ENCODE results near the gene EHD4.

EHD4 gene

DNA sequence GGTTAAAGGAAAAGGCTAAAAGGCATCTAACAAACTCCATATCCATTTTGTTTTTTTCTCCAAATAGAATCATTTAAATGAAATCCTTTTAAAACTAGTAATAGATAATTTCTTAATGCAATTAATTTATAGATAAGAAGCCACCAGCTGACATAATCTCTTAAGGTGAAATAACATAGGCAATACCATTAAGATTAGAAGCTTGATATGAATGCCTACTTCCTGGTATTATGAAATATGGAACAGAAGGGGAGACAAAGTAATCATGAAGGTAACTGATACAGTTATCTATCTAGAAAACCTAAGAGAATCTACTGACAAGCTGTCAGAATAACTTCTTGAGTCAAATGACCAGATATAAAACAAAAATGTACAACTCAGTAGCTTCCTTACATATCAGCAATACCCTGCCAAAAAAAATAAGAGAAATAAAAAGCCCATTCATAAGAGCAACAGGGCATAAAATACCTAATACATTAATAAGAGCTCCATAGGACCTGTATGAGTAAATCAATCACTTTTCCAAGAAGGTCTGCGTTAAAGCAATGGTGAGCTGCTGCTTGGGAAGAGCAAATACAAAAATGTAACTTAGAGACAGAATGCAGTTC lies 10.7 kb downstream of the EHD4 start:
- no peaks in the 10 kb centered on the region for H3K9me3 ChIP-seq (replicated peaks; ENCODE audit: low read length)
- no peak overlapping the region for H3K4me3 ChIP-seq (ENCODE audit: low read length)
- peak overlapping the region; percentile 58 for H3K4me2 ChIP-seq (ENCODE audit: low read length)
- H3K4me1 ChIP-seq (ENCODE audit: control insufficient read depth, insufficient read depth, low read length), result peaks cover 21% of the 10 kb centered on the region
- peaks cover 6% of the 10 kb centered on the region for H3K36me3 ChIP-seq (ENCODE audit: insufficient read depth, low read length)
- H3K9ac ChIP-seq (ENCODE audit: low read depth, low read length), result no peak overlapping the region
- H3K27me3 ChIP-seq (ENCODE audit: control insufficient read depth, insufficient read depth, low read length), result no peaks in the 10 kb centered on the region

DNA sequence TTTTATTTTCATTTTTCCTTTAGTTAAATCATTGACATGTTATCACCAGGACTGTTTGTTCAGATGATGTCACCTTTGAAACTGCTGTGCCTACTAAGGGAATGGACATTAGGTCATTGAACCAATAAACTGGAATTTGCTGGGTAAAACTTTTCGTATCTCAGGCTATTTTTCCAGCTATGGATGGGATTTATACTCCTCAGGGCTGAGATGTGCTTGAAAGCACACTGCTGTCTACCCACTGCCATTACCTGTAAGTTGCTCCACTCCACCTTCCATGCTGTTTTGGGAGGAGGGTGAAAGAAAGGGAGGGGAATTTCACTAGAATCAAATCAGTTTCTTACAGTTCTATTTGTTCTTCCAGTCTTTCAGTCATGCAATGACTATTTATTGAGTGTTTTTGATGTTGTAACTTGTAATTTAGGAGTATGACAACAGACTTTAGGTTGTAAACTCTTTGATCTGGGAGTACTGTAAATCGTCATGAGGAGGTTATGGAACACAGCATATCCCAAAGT lies 11.3 kb downstream of the EHD4 start:
- peak overlapping the region; percentile 20 for H3K4me3 ChIP-seq (ENCODE audit: low read length)
- no peaks in the 10 kb centered on the region for H3K27me3 ChIP-seq (ENCODE audit: control insufficient read depth, insufficient read depth, low read length)
- peak overlapping the region; percentile 58 for H3K4me2 ChIP-seq (ENCODE audit: low read length)
- peaks cover 6% of the 10 kb centered on the region for H3K36me3 ChIP-seq (ENCODE audit: insufficient read depth, low read length)
- peaks cover 19% of the 10 kb centered on the region for H3K4me1 ChIP-seq (ENCODE audit: control insufficient read depth, insufficient read depth, low read length)
- H3K9me3 ChIP-seq (replicated peaks; ENCODE audit: low read length), result no peaks in the 10 kb centered on the region
- H3K9ac ChIP-seq (ENCODE audit: low read depth, low read length), result peak overlapping the region; percentile 10

DNA sequence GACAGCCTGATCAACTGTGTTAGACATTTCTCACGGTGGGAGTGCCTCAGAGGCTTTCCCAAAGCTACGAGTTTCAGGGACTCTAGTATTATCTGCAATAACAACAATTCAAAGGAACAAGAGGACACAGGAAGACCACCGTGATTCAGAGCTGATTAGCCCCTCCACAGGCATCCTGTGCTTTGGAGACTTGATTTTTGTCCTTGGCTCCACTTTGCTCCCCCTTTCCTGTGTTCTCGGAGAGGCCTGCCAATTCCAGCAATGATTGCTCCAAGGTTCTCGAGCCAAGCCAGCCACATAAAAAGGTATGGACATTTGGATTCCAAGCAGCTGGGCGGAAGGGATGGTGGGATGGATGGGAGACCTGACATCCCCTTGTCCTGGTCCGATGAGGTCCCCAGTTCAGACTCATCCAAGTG lies 14.3 kb downstream of the EHD4 start:
- Histone ChIP-seq H3K36me3 (ENCODE audit: insufficient read depth, low read length) (peaks cover 10% of the 10 kb centered on the region), H3K4me3 (ENCODE audit: low read length) (no peak overlapping the region), H3K4me1 (ENCODE audit: control insufficient read depth, insufficient read depth, low read length) (peaks cover 16% of the 10 kb centered on the region), H3K9ac (ENCODE audit: low read depth, low read length) (no peak overlapping the region), H3K27me3 (ENCODE audit: control insufficient read depth, insufficient read depth, low read length) (no peaks in the 10 kb centered on the region), H3K4me2 (ENCODE audit: low read length) (no peak overlapping the region), H3K9me3 (replicated peaks; ENCODE audit: low read length) (no peaks in the 10 kb centered on the region)

DNA sequence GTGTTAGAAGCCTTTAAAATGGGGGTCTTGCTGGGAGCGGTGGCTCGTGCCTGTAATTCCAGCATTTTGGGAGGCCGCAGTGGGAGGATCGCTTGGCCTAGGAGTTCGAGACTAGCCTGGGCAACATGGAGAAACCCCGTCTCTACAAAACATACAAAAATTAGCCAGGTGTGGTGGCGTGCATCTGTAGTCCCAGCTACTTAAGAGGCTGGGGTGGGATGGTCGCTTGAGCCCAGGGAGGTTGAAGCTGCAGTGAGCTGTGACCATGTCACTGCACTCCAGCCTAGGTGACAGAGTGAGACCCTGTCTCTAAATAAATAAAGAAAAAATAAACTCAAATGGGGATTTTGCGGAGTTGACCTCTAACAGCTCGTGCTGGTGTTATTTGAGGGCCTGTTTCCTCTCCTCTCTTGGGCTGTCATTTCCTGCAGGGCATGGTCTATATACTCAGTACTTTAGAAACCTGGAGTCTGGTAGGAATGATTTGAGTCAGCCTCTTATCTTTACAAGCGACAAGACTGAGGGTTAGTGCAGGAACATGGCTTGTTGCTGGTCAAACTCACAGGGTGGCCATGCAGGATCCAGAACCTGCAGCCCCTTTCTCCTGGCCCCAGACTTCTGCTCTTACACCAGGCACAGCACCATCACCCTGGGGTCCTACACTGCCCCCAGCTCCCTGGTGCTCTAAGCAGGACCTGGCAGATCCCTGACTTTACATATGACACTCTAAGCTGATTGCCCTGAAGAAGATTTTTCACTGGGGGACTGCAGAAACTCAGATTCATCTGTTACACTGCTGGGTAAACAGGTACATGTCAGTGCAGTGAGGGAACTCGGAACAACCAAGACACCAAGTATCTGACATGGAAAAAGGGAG lies 15.1 kb downstream of the EHD4 start:
- H3K9me3 ChIP-seq (replicated peaks; ENCODE audit: low read length), result no peaks in the 10 kb centered on the region
- H3K27me3 ChIP-seq (ENCODE audit: control insufficient read depth, insufficient read depth, low read length), result no peaks in the 10 kb centered on the region
- no peak overlapping the region for H3K4me2 ChIP-seq (ENCODE audit: low read length)
- peaks cover 15% of the 10 kb centered on the region for H3K36me3 ChIP-seq (ENCODE audit: insufficient read depth, low read length)
- H3K4me3 ChIP-seq (ENCODE audit: low read length), result no peak overlapping the region
- peaks cover 16% of the 10 kb centered on the region for H3K4me1 ChIP-seq (ENCODE audit: control insufficient read depth, insufficient read depth, low read length)
- no peak overlapping the region for H3K9ac ChIP-seq (ENCODE audit: low read depth, low read length)

DNA sequence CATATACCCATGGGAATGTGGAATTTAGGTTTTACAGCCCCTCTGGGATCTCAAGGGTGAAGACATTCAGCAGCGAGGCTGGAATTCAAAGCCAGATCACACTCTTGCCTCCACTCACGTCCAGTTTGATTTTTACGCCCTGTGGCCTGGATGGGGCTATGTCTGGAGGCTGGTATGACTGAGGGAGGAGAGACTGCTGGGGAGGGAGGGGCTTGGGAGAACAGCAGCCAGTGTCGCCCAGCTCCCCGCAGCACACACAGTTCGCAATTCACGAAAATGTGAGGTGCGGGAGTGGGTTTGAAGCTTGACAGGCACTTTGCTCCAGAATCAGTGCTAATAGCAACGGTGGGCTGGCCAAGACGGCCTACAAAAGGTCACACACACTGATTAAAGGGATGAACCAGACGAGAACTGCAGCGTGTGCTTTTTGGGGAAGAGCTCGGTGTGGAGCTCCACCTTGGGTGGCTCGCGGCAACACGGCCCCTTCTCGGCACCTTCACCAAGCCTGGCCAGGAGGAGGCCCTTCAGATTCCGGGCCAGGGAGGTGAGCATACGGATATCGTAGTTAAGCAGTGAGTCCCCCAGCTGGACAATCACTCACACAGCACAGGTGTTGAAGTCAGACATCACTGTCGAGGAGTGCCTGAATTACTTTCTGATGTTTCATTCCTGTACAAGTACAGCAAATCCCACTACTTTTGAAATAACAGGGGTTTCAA lies 16.4 kb downstream of the EHD4 start:
- peaks cover 21% of the 10 kb centered on the region for H3K36me3 ChIP-seq (ENCODE audit: insufficient read depth, low read length)
- H3K9ac ChIP-seq (ENCODE audit: low read depth, low read length), result no peak overlapping the region
- H3K4me2 ChIP-seq (ENCODE audit: low read length), result no peak overlapping the region
- peaks cover 3% of the 10 kb centered on the region for H3K4me1 ChIP-seq (ENCODE audit: control insufficient read depth, insufficient read depth, low read length)
- no peaks in the 10 kb centered on the region for H3K9me3 ChIP-seq (replicated peaks; ENCODE audit: low read length)
- H3K4me3 ChIP-seq (ENCODE audit: low read length), result no peak overlapping the region
- no peaks in the 10 kb centered on the region for H3K27me3 ChIP-seq (ENCODE audit: control insufficient read depth, insufficient read depth, low read length)

DNA sequence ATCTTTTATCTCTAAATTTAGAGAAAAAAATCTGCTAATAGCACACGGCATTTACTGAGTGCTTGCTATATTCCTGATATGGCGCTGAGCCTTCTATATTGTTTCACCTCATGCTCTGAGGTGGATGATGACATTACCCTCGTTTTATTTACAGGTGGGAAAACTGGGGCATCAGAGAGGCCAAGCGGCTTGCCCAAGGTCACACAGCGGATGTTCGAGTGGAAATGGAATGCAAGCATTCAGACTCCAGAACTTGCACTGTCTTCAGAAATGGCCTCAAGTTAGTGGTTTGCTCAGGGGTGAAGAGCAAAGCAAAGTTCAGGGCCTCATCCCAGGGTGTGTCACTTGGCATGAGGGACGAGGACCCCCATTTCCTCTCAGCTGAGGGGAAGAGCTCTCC lies 17.3 kb downstream of the EHD4 start:
- Histone ChIP-seq H3K27me3 (ENCODE audit: control insufficient read depth, insufficient read depth, low read length) (no peaks in the 10 kb centered on the region), H3K4me2 (ENCODE audit: low read length) (no peak overlapping the region), H3K4me3 (ENCODE audit: low read length) (no peak overlapping the region), H3K9ac (ENCODE audit: low read depth, low read length) (no peak overlapping the region), H3K36me3 (ENCODE audit: insufficient read depth, low read length) (peaks cover 26% of the 10 kb centered on the region), H3K4me1 (ENCODE audit: control insufficient read depth, insufficient read depth, low read length) (no peaks in the 10 kb centered on the region), H3K9me3 (replicated peaks; ENCODE audit: low read length) (no peaks in the 10 kb centered on the region)

DNA sequence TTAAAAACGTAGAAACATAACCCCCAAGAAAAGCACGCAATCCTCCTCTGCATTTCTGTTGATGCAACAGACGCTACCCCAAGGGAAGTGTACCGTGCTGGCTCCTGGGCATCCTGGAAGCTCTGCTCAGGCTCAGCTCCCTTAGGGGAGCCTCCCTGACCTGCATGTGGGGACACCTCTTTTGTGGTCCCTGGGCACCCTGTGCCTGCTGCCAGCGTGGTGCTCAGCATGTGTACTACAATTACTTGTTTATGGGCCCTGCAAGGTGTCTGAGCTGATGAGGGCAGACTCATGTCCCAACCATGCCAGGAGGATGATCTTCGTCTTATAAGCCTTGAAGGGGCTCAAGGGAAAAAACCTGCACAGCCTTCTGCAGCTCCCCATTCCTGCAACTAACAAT lies 18.3 kb downstream of the EHD4 start:
- Histone ChIP-seq H3K9ac (ENCODE audit: low read depth, low read length) (no peak overlapping the region), H3K27me3 (ENCODE audit: control insufficient read depth, insufficient read depth, low read length) (no peaks in the 10 kb centered on the region), H3K4me2 (ENCODE audit: low read length) (no peak overlapping the region), H3K4me3 (ENCODE audit: low read length) (no peak overlapping the region), H3K36me3 (ENCODE audit: insufficient read depth, low read length) (peaks cover 26% of the 10 kb centered on the region), H3K4me1 (ENCODE audit: control insufficient read depth, insufficient read depth, low read length) (peaks cover 4% of the 10 kb centered on the region), H3K9me3 (replicated peaks; ENCODE audit: low read length) (no peaks in the 10 kb centered on the region)

DNA sequence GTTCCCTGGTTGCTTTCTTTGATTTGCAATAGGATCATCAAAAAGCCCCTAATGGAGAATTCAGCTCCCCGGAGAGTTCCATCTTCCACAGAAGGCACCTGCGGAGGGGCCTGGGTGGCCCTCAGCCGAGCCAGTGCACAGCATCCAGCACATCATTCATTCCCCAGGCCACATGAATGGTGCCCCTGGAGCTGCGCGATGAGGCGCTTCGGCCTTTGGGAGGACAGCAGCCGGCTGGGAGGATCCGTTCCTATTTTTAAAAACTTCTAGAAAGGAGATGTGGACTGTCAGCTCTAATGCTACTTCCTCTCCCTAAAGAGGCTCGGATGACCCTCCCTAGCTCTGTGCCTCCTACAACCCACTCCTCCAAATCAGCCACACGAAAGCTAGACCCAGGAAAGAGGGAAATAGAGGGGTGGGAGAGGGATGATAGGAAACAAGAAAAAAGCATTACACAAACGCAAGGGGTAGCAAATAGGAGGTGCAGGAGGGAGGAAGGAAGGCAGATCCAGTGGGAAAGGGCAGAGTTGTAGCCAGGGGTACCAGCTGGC lies 20.3 kb downstream of the EHD4 start:
- no peak overlapping the region for H3K9ac ChIP-seq (ENCODE audit: low read depth, low read length)
- H3K4me3 ChIP-seq (ENCODE audit: low read length), result no peak overlapping the region
- H3K4me1 ChIP-seq (ENCODE audit: control insufficient read depth, insufficient read depth, low read length), result peaks cover 9% of the 10 kb centered on the region
- H3K4me2 ChIP-seq (ENCODE audit: low read length), result no peak overlapping the region
- H3K36me3 ChIP-seq (ENCODE audit: insufficient read depth, low read length), result peaks cover 21% of the 10 kb centered on the region
- H3K27me3 ChIP-seq (ENCODE audit: control insufficient read depth, insufficient read depth, low read length), result no peaks in the 10 kb centered on the region
- no peaks in the 10 kb centered on the region for H3K9me3 ChIP-seq (replicated peaks; ENCODE audit: low read length)

DNA sequence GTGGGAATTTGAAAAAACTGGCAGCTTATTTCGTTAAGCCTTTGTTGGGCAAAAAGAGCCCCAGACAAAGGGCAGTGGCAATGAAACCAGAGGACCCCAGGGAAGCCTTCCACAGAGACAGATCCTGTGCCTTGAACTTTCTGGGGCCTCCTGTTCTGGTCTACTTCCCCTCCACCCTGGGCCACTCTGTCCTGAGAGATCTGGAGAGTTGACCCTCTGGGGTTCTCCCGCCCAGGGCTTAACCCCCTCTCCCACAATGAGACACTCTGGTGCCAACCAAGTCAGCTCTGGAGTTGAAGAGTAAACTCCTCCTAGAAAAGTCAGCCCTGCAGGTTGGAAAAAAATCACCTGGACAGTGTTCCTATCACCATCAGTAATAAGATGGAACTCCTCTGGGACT lies 20.8 kb downstream of the EHD4 start:
- no peaks in the 10 kb centered on the region for H3K9me3 ChIP-seq (replicated peaks; ENCODE audit: low read length)
- H3K4me3 ChIP-seq (ENCODE audit: low read length), result no peak overlapping the region
- H3K4me1 ChIP-seq (ENCODE audit: control insufficient read depth, insufficient read depth, low read length), result peaks cover 9% of the 10 kb centered on the region
- H3K27me3 ChIP-seq (ENCODE audit: control insufficient read depth, insufficient read depth, low read length), result no peaks in the 10 kb centered on the region
- H3K36me3 ChIP-seq (ENCODE audit: insufficient read depth, low read length), result peaks cover 21% of the 10 kb centered on the region
- no peak overlapping the region for H3K9ac ChIP-seq (ENCODE audit: low read depth, low read length)
- H3K4me2 ChIP-seq (ENCODE audit: low read length), result no peak overlapping the region

DNA sequence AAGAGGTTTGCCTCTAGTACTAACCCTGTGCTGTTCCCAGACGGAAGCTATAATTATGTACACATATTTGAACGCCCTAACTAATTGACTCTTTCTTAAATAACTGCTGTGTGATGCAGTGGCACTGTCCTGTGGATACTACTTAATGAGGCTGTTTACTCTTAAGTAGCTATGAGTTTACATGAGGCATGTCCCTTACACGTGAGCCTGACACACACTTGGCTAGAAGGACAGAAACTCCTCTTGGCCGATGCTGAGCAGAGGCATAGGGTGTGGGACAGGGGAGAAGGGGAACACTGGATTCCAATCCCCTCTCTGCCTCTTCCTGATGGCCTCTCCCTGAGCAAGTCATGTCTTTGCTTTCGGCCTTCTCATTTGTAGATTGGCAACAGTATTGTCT lies 21.9 kb downstream of the EHD4 start:
- Histone ChIP-seq H3K9ac (ENCODE audit: low read depth, low read length) (no peak overlapping the region), H3K27me3 (ENCODE audit: control insufficient read depth, insufficient read depth, low read length) (no peaks in the 10 kb centered on the region), H3K9me3 (replicated peaks; ENCODE audit: low read length) (no peaks in the 10 kb centered on the region), H3K4me3 (ENCODE audit: low read length) (no peak overlapping the region), H3K4me2 (ENCODE audit: low read length) (no peak overlapping the region), H3K4me1 (ENCODE audit: control insufficient read depth, insufficient read depth, low read length) (peaks cover 15% of the 10 kb centered on the region), H3K36me3 (ENCODE audit: insufficient read depth, low read length) (peaks cover 21% of the 10 kb centered on the region)

DNA sequence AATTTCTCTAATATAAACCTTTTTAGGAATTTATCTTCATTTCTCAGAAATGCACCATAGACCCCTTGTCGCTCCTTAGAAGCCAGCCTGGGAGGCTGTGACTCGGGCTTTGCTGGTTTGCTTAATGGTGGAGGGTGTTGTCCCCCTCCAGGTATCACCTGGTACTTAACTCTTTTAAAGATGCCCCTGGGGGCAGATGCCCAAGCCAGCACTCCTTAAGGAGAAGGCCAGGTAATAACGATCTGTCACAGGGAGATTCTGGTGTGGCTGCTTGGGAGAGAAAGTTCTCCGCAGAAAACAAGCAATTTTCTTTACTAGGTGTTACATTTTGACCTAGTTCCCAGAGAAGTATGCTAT lies 22.3 kb downstream of the EHD4 start:
- Histone ChIP-seq H3K36me3 (ENCODE audit: insufficient read depth, low read length) (peaks cover 21% of the 10 kb centered on the region), H3K9me3 (replicated peaks; ENCODE audit: low read length) (no peaks in the 10 kb centered on the region)

More for the DNA sequence above, 22.3 kb downstream of the EHD4 start:
- no peak overlapping the region for H3K4me2 ChIP-seq (ENCODE audit: low read length)
- H3K4me1 ChIP-seq (ENCODE audit: control insufficient read depth, insufficient read depth, low read length), result peaks cover 19% of the 10 kb centered on the region
- H3K4me3 ChIP-seq (ENCODE audit: low read length), result no peak overlapping the region
- H3K9ac ChIP-seq (ENCODE audit: low read depth, low read length), result no peak overlapping the region
- no peaks in the 10 kb centered on the region for H3K27me3 ChIP-seq (ENCODE audit: control insufficient read depth, insufficient read depth, low read length)

Data from skeletal muscle satellite cell (primary cell).